ENCODE data around the gene SEC24D. TPM values are rescaled to one million over a fixed set of nuclear protein-coding genes. Genes with fewer than 3 reads are reported as not detected.

SEC24D gene
- total RNA-seq, 1 experiment from 2014 or later = 63.1 TPM

DNA sequence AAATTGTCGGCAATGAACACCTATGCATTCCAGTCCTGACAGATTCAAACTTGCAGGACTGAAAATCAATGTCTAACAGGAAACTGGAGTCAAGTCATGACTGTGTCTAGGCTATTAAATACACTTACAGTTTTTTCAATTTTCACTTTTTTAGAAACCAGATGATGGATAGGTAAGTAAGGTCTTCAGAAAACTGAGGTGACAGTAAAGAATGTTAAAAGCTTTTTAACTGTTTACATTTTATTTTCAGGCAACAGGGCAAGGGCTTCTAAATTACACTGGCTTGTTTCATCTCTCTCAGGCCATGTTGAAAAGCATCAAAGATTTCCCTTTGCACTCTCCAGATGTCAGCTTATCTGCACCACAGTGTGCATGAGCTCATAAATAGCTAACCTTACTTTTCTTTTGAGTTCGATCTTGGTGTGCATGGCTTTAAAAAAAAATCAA is 65.2 kb downstream of the SEC24D start:
- peaks cover 23% of the 10 kb centered on the region for H3K36me3 Mint-ChIP-seq
- no peak for TF ChIP-seq PRRX2 (CRISPR knock-in tag; IDR thresholded peaks at IDR 0.05)
- no peak for TF ChIP-seq RELA (CRISPR knock-in tag; IDR thresholded peaks at IDR 0.05; ENCODE audit: borderline replicate concordance)
- no peak for TF ChIP-seq SMAD3 (CRISPR knock-in tag; IDR thresholded peaks at IDR 0.05; ENCODE audit: borderline replicate concordance)
- TF ChIP-seq ZNF263 (CRISPR knock-in tag; IDR thresholded peaks at IDR 0.05; ENCODE audit: low read depth) = no peak
- TF ChIP-seq ETV6 (CRISPR knock-in tag; IDR thresholded peaks at IDR 0.05) = no peak
- TF ChIP-seq, protein P1, sequence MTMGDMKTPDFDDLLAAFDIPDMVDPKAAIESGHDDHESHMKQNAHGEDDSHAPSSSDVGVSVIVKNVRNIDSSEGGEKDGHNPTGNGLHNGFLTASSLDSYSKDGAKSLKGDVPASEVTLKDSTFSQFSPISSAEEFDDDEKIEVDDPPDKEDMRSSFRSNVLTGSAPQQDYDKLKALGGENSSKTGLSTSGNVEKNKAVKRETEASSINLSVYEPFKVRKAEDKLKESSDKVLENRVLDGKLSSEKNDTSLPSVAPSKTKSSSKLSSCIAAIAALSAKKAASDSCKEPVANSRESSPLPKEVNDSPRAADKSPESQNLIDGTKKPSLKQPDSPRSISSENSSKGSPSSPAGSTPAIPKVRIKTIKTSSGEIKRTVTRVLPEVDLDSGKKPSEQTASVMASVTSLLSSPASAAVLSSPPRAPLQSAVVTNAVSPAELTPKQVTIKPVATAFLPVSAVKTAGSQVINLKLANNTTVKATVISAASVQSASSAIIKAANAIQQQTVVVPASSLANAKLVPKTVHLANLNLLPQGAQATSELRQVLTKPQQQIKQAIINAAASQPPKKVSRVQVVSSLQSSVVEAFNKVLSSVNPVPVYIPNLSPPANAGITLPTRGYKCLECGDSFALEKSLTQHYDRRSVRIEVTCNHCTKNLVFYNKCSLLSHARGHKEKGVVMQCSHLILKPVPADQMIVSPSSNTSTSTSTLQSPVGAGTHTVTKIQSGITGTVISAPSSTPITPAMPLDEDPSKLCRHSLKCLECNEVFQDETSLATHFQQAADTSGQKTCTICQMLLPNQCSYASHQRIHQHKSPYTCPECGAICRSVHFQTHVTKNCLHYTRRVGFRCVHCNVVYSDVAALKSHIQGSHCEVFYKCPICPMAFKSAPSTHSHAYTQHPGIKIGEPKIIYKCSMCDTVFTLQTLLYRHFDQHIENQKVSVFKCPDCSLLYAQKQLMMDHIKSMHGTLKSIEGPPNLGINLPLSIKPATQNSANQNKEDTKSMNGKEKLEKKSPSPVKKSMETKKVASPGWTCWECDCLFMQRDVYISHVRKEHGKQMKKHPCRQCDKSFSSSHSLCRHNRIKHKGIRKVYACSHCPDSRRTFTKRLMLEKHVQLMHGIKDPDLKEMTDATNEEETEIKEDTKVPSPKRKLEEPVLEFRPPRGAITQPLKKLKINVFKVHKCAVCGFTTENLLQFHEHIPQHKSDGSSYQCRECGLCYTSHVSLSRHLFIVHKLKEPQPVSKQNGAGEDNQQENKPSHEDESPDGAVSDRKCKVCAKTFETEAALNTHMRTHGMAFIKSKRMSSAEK (CRISPR knock-in tag; IDR thresholded peaks at IDR 0.05; ENCODE audit: borderline replicate concordance) = no peak
- TF ChIP-seq, protein P2, sequence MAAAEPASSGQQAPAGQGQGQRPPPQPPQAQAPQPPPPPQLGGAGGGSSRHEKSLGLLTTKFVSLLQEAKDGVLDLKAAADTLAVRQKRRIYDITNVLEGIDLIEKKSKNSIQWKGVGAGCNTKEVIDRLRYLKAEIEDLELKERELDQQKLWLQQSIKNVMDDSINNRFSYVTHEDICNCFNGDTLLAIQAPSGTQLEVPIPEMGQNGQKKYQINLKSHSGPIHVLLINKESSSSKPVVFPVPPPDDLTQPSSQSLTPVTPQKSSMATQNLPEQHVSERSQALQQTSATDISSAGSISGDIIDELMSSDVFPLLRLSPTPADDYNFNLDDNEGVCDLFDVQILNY (CRISPR knock-in tag; IDR thresholded peaks at IDR 0.05) = no peak
- no peak for TF ChIP-seq ZNF219 (CRISPR knock-in tag; IDR thresholded peaks at IDR 0.05; ENCODE audit: borderline replicate concordance)
- TF ChIP-seq, protein P3, sequence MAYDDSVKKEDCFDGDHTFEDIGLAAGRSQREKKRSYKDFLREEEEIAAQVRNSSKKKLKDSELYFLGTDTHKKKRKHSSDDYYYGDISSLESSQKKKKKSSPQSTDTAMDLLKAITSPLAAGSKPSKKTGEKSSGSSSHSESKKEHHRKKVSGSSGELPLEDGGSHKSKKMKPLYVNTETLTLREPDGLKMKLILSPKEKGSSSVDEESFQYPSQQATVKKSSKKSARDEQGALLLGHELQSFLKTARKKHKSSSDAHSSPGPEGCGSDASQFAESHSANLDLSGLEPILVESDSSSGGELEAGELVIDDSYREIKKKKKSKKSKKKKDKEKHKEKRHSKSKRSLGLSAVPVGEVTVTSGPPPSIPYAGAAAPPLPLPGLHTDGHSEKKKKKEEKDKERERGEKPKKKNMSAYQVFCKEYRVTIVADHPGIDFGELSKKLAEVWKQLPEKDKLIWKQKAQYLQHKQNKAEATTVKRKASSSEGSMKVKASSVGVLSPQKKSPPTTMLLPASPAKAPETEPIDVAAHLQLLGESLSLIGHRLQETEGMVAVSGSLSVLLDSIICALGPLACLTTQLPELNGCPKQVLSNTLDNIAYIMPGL (CRISPR knock-in tag; IDR thresholded peaks at IDR 0.05) = no peak
- no peak for TF ChIP-seq EMX1 (CRISPR knock-in tag; IDR thresholded peaks at IDR 0.05)
- TF ChIP-seq, protein P4, sequence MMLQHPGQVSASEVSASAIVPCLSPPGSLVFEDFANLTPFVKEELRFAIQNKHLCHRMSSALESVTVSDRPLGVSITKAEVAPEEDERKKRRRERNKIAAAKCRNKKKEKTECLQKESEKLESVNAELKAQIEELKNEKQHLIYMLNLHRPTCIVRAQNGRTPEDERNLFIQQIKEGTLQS (CRISPR knock-in tag; conservative IDR thresholded peaks at IDR 0.05) = no peak
- TF ChIP-seq FOXP1 (CRISPR knock-in tag; IDR thresholded peaks at IDR 0.05; ENCODE audit: borderline replicate concordance) = no peak
- TF ChIP-seq, protein P5, sequence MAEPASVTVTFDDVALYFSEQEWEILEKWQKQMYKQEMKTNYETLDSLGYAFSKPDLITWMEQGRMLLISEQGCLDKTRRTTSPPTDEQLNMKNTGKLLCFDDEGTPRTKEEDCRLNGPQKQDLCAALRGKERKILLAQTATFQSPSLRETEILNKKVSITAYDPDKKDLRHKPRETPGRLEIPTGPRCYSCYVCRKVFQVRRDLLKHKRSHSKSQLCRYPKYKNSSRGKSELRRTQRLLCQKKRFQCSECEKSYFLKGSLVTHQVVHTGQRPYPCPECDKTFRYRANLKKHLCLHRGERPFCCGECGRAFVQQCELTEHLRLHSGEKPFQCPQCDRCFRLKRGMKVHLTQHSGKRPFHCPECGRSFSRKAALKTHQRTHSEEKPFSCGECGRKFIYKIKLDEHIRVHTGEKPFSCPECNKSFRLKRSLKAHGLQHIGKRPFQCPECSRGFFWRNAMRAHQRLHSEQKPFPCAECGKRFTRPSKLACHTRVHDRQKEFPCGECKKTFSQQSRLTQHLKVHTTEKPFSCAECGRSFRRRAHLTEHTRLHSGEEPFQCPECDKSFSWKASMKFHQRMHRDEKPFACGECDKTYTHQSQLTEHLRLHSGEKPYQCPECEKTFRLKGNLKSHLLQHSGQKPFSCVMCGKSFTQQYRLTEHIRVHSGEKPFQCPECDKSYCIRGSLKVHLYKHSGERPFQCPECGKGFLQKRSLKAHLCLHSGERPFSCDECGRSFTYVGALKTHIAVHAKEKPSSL (CRISPR knock-in tag; conservative IDR thresholded peaks at IDR 0.05) = no peak
- TF ChIP-seq, protein P6, sequence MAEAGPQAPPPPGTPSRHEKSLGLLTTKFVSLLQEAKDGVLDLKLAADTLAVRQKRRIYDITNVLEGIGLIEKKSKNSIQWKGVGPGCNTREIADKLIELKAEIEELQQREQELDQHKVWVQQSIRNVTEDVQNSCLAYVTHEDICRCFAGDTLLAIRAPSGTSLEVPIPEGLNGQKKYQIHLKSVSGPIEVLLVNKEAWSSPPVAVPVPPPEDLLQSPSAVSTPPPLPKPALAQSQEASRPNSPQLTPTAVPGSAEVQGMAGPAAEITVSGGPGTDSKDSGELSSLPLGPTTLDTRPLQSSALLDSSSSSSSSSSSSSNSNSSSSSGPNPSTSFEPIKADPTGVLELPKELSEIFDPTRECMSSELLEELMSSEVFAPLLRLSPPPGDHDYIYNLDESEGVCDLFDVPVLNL (CRISPR knock-in tag; IDR thresholded peaks at IDR 0.05; ENCODE audit: borderline replicate concordance, low read depth) = no peak
- TF ChIP-seq, protein P7, sequence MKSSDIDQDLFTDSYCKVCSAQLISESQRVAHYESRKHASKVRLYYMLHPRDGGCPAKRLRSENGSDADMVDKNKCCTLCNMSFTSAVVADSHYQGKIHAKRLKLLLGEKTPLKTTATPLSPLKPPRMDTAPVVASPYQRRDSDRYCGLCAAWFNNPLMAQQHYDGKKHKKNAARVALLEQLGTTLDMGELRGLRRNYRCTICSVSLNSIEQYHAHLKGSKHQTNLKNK (CRISPR knock-in tag; IDR thresholded peaks at IDR 0.05) = no peak
- TF ChIP-seq ATF1 (CRISPR knock-in tag; IDR thresholded peaks at IDR 0.05) = no peak
- TF ChIP-seq ZNF671 (CRISPR knock-in tag; IDR thresholded peaks at IDR 0.05) = no peak
- TF ChIP-seq IRF2 (CRISPR knock-in tag; IDR thresholded peaks at IDR 0.05; ENCODE audit: borderline replicate concordance, low read depth) = no peak
- H3K27me3 Mint-ChIP-seq (ENCODE audit: low read depth) = no peaks in the 10 kb centered on the region
- CTCF ChIA-PET = no interaction called here
- ATAC-seq (no peak), DNase-seq (ENCODE audit: low spot score) (no peak)
- POLR2A ChIA-PET = no interaction called here
- no peak overlapping the region for H3K4me3 Mint-ChIP-seq
- no peak overlapping the region for H3K27ac Mint-ChIP-seq
- H3K9me3 Mint-ChIP-seq = no peaks in the 10 kb centered on the region
- peaks cover 25% of the 10 kb centered on the region for H3K4me1 Mint-ChIP-seq
